GM19193 (cell line): ENCODE measurements around the gene MFAP3.

Experiments used
- POLR2A ChIP-seq: IDR thresholded peaks from 4 replicates; pipeline ENCODE4 v1.6.1; 2011; ENCODE audit not compliant: insufficient read depth, insufficient read length; ENCODE audit errors: extremely low read depth

MFAP3 gene

GRCh38 chr5:154044581-154044980 lies 5.8 kb downstream of the MFAP3 start:
- no peak for TF ChIP-seq POLR2A

- TF ChIP-seq POLR2A = no peak
These were observed 7.7 kb downstream of the MFAP3 start for GRCh38 chr5:154046486-154046885.

GRCh38 chr5:154047324-154047723 lies 8.6 kb downstream of the MFAP3 start:
- TF ChIP-seq POLR2A = no peak

GRCh38 chr5:154049636-154050035 lies 10.9 kb downstream of the MFAP3 start:
- TF ChIP-seq POLR2A = no peak

- TF ChIP-seq POLR2A = no peak
These were observed 14.7 kb downstream of the MFAP3 start for GRCh38 chr5:154053468-154053867.

GRCh38 chr5:154055201-154055600 lies 16.4 kb downstream of the MFAP3 start:
- no peak for TF ChIP-seq POLR2A

GRCh38 chr5:154058055-154059038 lies 19.6 kb downstream of the MFAP3 start:
- TF ChIP-seq POLR2A = no peak

- TF ChIP-seq POLR2A = no peak
These were observed 20.3 kb downstream of the MFAP3 start for GRCh38 chr5:154059039-154059430.

GRCh38 chr5:154059583-154059982 lies 20.8 kb downstream of the MFAP3 start:
- no peak for TF ChIP-seq POLR2A

GRCh38 chr5:154060606-154061005 lies 21.8 kb downstream of the MFAP3 start:
- no peak for TF ChIP-seq POLR2A

- no peak for TF ChIP-seq POLR2A
These were observed 24.6 kb downstream of the MFAP3 start for GRCh38 chr5:154063372-154063771.

- no peak for TF ChIP-seq POLR2A
These were observed 27.2 kb downstream of the MFAP3 start for GRCh38 chr5:154065971-154066370.

- no peak for TF ChIP-seq POLR2A
These were observed 33.1 kb downstream of the MFAP3 start for GRCh38 chr5:154071799-154072413.

GRCh38 chr5:154072414-154073171 lies 33.8 kb downstream of the MFAP3 start:
- TF ChIP-seq POLR2A = no peak

GRCh38 chr5:154076240-154076922 lies 37.6 kb downstream of the MFAP3 start:
- no peak for TF ChIP-seq POLR2A
